Measurements from ENCODE around the gene LPIN1.

- TF ChIP-seq CTCF (conservative IDR thresholded peaks at IDR 0.05) (no peak), EZH2 (IDR thresholded peaks at IDR 0.05; ENCODE audit: low read depth) (no peak)
These were observed 126.5 kb downstream of the LPIN1 start for GRCh38 chr2:11872948-11873269.

Data from PC-9 (cell line).